ENCODE measurements around the gene PXK.
"Not testable (repeated sequence)": the region's sequence is repeated elsewhere in the genome, so short reads cannot be mapped to it uniquely, and the experiment has no call there.

PXK gene

DNA sequence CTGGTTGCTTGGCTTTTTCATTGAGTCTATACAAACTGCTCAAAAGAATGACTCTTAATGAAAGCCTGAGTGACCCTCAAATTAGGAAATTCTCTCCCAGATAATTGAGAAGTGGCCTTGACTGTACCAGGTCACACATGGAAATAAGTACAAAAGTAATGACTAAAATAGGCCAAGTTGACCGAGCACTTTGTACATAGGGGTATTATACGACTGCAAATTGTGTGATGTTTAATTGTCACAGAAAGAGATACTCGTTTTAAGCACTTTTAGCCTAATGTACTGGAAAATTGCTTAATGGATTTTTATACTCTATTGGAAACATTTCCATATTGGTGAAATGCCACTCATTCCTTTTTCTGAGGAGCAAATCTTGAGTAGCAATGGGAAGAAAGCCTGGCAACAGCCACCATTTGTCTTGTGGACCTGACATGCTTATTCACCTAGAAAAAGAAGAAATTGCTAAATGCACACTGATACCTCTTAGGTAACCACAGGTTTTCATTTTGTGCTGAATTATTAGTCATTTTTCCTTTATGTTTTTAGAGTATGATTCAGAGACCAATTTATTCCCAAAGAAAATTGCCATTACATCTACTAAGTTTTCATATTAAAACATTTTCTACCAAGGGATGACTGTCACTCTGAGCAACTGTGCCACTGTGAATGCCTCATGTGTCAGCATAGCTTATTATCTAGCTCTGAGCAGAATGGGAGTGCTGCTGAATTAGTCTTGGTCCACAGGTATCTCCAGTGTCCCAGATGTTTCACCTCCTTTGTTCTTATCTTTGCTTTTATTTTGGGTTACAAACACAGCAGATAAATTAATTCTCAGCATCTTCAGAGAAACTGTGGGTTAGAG lies 8.9 kb upstream of the PXK start:
- DNase-seq (ENCODE audit: low read depth in 1 of 2, low spot score in 1 of 2): no peak

DNA sequence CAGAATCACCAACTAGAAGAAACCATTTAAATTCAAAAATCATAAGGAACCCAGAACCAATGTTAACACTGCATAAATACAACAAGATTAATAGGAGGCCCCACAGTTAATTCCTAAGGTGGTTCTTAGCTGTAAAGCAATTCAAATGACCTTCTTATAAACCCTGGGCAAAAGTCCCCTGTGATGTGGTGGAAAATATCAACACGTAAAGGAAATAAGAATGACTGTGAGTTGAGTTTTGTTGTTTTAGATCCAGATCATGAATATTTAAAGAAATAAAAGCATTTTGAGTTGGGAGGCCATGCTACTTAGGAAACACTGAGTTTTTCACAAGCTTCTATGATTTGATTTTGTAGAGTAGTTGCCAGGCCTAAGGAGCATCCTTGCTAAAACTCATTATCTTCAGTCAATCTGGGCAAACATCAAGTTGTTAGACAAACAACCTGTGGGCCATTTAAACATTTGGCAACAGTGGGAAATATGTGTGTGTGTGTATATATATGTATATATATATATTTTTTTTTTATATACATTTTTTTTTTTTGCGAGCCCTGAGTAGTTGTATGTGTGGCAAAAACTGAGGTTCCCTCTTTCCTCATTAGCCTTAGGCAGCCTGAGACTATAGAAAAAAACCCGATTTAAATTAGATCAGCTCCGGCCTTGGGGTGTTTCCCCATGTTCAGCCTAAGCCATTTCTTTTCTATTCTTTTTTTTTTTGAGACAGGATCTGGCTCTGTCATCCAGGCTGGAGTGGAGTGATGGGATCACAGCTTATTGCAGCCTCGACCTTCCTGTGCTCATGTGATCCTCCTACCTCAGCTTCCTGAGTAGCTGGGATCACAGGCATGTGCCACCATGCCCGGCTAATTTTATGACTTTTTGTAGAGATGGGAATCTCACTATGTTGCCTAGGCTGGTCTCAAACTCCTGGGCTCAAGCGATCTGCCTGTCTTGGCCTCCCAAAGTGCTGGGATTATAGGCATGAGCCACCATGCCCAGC lies 8.0 kb upstream of the PXK start:
- DNase-seq (ENCODE audit: low read depth in 1 of 2, low spot score in 1 of 2): no peak

DNA sequence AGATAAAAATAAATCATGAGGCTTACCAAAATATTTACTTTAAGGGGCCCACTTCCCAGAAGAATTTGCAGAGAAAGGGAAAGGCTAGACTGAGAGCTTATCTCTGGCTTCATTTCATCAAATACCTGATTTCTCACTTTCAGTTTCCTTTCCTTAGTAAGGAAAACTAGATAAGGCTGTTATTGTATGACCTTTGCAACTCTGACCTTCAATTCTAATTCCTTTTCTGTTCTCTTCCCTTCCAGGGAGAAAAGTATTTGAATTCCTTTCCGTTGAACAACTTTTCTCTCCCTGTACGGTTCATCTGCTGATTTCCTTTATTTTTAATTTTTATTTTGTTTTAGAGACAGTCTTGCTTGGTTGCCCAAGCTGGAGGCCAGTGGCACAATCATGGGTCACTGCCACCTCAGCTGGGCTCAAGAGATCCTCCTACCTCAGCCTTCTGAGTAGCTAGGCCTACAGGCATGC lies 7.1 kb upstream of the PXK start:
- DNase-seq (ENCODE audit: low read depth in 1 of 2, low spot score in 1 of 2): no peak

DNA sequence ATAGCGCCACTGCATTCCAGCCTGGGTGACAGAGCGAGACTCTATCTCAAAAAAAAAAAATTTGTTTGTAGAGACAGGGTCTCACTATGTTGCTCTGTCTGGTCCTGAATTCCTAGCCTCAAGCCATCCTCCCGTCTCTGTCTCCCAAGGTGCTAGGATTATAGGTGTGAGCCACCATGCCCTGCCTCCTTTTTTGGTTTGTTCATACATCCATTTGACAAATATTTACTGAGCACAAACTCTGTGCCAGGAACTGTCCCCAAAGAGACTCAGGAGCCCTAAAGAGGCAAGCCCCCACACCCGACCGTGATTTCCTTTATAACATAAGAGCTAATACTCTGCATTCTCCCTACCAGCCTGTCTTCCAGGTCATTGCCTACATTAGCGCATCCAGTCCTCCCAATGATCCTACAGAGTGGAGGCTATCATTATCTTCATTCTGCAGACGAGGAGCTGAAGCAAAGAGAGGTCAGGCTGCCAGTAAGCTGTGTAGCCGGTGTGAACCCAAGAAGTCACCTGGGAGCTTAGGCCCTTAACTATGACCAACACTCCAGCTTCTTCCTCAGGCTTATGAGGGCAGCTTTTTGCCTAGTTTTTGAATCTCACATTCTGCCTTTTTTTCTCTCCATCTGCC lies 6.3 kb upstream of the PXK start:
- DNase-seq (ENCODE audit: low read depth in 1 of 2, low spot score in 1 of 2): no peak

DNA sequence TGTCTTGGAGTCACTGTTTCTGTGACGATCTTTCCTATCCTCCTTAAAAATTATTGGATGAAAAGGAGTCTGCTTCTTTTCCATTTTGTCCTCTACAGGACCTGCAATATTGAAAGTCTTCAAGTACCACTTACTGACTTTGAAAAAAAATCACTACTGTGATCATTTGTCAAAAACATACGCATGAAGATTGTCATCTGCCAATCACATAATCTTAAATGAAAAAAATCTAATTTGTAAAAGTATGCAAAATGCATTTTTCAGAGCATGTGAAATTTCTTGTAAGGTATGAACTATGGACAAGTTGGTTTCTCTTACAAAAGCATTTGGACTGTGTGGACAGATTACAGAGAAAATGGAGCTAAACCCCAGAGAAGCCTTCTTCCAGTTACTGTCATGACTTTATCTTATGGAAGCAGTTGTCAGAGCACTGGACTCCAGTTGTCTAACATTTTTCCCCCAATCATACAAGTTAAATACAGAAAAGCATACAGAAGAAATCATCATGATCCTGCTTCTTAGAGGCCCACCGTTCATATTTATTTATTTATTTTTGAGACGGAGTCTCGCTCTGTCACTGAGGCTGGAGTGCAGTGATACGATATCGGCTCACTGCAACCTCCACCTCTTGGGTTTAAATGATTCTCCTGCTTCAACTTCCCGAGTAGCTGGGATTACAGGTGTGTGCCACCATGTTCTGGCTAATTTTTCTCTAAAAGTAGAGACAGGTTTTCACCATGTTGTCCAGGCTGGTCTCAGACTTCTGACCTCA lies 3.4 kb upstream of the PXK start:
- no peak for DNase-seq (ENCODE audit: low read depth in 1 of 2, low spot score in 1 of 2)

DNA sequence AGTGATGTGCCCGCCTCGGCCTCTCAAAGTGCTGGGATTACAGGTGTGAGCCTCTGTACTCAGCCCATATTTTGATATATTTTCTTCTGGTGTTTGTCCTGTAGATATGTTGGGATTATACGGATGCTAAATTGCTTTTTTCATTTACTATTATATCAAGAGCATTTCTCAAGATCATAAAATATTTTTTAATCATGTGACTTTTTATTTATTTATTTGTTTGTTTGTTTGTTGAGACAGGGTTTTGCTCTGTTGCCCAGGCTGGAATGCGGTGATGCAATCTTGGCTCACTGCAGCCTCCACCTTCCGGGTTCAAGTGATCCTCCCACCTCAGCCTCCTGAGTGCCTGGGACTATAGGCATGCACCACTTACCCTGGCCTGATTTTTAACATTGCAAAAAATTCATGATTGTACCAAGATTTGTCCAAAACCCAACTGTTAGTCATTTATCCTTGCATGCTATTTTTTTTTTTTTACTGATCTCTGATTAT lies 2.7 kb upstream of the PXK start:
- no peak for DNase-seq (ENCODE audit: low read depth in 1 of 2, low spot score in 1 of 2)

GRCh38 chr3:58331593-58332152 lies 1.0 kb upstream of the PXK start:
- DNase-seq (ENCODE audit: low read depth in 1 of 2, low spot score in 1 of 2): no peak

GRCh38 chr3:58333206-58334012 lies 717 bp downstream of the PXK start:
- peak in 1 of 2 donors; percentile 6 for DNase-seq (ENCODE audit: low read depth in 1 of 2, low spot score in 1 of 2)

GRCh38 chr3:58334013-58334321 lies 1.3 kb downstream of the PXK start:
- no peak for DNase-seq (ENCODE audit: low read depth in 1 of 2, low spot score in 1 of 2)

DNA sequence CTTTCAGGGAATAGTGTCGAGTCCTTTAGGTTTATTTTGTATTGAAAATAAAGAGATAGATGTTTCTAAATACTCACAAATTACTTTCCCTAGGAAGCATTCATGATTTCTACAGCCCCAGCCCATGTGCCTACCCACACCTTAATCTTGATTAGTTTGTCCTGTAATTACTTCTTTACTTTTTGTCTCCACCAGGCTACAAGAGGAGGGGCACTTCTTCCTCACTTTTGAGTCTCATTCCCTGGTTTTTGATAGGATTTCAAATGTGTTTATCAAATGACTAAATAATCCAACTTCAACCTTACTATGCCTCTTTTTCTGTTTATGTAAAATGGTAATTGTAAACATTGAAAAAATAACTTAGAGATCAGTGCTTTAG lies 1.8 kb downstream of the PXK start:
- no peak for DNase-seq (ENCODE audit: low read depth in 1 of 2, low spot score in 1 of 2)

- no peak for DNase-seq (ENCODE audit: low read depth in 1 of 2, low spot score in 1 of 2)
Observed at GRCh38 chr3:58335652-58335947, 2.9 kb downstream of the PXK start.

GRCh38 chr3:58336135-58336882 lies 3.6 kb downstream of the PXK start:
- no peak for DNase-seq (ENCODE audit: low read depth in 1 of 2, low spot score in 1 of 2)

GRCh38 chr3:58337190-58337589 lies 4.5 kb downstream of the PXK start:
- no peak for DNase-seq (ENCODE audit: low read depth in 1 of 2, low spot score in 1 of 2)

DNA sequence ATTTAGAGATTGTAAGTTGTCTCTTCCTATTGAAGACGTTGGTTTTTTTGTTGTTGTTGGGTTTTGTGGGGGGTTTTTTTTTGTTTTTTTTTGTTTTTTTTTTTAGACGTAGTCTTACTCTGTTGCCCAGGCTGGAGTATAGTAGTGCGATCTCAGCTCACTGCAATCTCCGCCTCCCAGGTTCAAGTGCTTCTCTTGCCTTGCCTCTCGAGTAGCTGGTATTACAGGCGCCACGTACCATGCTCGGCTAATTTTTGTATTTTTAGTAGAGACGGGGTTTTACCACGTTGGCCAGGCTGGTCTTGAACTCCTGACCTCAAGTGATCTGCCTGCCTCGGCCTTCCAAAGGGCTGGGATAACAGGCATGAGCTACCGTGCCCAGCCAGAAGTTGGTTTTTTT lies 6.5 kb downstream of the PXK start:
- DNase-seq (ENCODE audit: low read depth in 1 of 2, low spot score in 1 of 2): not testable (repeated sequence)

DNA sequence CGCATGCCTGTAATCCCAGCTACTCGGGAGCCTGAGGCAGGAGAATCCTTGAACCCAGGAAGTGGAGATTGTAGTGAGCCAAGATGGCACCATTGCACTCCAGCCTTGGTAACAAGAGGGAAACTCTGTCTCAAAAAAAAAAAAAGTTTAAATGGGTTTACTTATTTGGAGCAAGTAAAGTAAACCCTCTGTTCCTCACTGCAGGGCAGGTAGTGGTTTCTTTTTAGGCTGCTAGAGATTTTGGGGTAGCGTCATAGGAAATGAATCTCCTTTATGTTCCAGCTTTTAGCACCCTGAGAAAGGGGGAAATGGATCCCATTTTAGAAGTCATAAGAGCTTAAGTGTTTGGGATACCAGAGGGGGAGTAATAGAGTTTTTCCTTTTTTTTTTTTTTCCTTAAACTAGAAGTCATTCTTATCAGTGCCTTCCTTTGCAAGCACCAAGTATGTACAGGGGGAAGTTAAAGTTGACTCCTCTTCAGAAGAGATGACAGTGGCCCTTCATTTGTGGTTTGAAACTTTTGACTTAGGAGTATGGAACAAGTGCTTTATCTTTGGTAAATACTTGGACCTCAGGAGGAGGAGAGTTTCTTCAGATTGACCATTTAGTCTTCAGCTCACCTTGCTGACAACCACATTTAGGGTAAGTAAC lies 8.0 kb downstream of the PXK start:
- DNase-seq (ENCODE audit: low read depth in 1 of 2, low spot score in 1 of 2): no peak

DNA sequence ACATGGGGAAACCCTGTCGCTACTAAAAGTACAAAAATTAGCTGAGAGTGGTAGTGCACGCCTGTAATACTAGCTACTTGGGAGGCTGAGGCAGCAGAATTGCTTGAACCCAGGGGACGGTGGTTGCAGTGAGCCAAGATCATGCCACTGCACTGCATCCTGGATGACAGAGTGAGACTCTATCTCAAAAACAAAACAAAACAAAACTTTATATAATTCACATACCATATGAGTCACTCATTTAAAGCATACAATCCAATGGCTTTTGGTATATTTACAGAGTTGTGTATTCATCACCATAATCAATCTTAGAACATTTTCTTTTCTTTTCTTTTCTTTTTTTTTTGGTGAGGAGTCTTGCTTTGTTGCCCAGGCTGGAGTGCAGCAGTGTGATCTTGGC lies 8.7 kb downstream of the PXK start:
- DNase-seq (ENCODE audit: low read depth in 1 of 2, low spot score in 1 of 2): no peak

DNA sequence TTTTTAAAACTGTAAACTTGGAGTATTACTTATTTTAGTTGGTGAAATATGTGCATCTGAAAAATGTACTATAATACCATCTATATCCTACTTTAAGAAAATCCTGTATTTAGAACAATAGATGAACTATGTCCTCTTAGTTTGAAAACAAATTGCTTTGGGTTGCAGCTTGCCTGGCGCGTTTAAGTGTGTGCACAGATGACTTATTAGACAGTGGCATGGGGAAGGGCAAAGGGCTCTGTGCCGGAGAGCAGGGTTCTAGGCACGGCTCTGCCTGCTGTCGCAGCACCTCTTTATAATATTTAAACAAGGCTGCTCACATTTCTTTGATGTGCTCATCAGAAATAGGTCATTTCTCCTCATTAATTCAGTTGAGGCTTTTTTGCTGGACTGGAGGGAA lies 10.0 kb downstream of the PXK start:
- DNase-seq (ENCODE audit: low read depth in 1 of 2, low spot score in 1 of 2): no peak

DNA sequence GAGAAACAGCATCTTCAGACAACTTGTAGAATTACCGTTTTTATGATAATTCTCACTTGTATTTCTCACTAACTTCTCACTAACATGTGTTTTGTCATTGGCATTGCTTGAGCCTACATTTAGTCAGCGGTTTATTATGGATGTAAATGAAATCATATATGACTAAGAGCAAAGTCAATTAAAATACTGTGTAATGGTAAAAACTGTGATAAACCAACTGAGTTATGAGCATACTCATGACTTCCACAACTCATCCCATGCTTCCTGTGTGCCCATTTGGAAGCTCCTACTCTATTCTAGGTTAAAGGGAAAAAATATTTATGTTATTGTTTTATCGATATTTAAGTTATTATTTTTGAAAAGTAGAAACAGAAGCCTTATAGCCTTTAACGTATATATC lies 12.8 kb downstream of the PXK start:
- DNase-seq (ENCODE audit: low read depth in 1 of 2, low spot score in 1 of 2): no peak

- no peak for DNase-seq (ENCODE audit: low read depth in 1 of 2, low spot score in 1 of 2)
Observed at GRCh38 chr3:58346368-58346767, 13.7 kb downstream of the PXK start.
